DMS153 treated with DMSO at 0.1 percent for 48 hours (cell line): Measurements from ENCODE around the gene ENGASE.
"Not testable (repeated sequence)": the region's sequence is repeated elsewhere in the genome, so short reads cannot be mapped to it uniquely, and the experiment has no call there.

Experiments used
- DNase-seq: peaks from one replicate; lab custom pipeline; 2025; ENCODE audit not compliant: unreplicated experiment; lab: John Stamatoyannopoulos, UW

Gene ENGASE

GRCh38 chr17:79051306-79051705, 23.3 kb upstream of the ENGASE start:
- no peak for DNase-seq

- DNase-seq: no peak
Measured at GRCh38 chr17:79052131-79052530, 22.5 kb upstream of the ENGASE start.

DNA sequence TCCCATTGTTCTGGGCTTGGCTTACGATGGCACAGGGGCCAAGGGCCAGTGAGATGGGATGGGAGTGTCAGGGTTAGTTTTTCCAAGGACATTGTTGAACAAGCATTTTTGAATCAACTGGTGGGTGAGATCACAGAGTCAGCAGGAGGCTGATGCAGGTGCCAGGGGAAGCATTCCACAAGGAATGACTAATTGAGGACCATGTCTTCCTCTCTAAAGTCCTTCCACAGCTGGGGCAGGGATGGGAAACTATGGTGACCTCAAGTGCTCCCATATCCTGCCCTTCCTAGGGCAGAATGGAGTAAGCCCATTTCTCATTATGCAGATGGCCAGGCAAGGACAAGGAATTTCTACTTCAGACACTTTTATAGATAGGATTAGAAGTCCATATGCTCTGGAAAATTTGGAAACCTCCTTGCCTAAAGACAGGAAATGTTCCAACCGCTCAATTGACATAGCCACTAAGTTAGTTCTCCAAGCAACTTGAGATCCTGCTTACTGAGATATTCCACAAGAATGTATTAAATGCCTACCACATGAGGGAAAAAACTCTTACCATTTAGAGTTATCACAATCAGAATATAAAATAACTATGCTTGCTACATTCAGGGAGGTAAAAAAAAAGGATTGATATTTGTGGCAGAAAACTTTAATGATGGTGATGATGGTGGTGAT, 21.2 kb upstream of the ENGASE start:
- DNase-seq: no peak

DNA sequence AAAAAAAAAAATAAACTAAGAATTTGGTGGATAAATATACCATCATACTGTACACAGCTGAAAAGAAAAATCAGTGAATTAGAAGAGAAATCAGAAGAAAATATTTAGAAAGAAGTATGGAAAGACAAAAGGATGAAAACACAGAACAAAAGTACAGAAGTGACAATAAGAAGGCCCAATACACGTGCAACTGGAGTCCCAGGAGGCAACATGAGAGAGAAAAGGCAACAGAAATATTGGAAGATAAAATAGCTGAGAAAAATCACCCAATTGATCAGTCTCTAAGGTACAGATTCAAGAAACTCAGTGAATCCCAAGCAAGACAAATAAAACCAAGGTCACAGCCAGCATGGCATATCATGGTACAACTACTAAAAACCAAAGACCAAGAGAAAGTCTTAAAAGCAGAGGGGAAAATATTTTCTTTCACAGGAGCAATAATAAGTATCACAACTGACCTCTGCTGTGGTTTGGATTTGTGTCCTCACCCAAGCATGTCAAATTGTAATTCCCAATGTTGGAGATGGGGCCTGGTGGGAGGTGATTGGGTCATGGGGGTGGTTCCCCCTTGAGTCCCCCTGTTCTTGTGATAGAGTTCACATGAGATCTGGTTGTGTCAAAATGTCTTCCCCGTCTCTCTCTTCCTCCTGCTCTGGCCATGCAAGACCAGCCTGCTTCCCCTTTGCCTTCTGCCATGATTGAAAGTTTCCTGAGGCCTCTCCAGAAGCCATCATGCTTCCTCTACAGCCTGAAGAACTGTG, 20.2 kb upstream of the ENGASE start:
- no peak for DNase-seq

GRCh38 chr17:79055197-79055596, 19.4 kb upstream of the ENGASE start:
- DNase-seq: no peak

DNA sequence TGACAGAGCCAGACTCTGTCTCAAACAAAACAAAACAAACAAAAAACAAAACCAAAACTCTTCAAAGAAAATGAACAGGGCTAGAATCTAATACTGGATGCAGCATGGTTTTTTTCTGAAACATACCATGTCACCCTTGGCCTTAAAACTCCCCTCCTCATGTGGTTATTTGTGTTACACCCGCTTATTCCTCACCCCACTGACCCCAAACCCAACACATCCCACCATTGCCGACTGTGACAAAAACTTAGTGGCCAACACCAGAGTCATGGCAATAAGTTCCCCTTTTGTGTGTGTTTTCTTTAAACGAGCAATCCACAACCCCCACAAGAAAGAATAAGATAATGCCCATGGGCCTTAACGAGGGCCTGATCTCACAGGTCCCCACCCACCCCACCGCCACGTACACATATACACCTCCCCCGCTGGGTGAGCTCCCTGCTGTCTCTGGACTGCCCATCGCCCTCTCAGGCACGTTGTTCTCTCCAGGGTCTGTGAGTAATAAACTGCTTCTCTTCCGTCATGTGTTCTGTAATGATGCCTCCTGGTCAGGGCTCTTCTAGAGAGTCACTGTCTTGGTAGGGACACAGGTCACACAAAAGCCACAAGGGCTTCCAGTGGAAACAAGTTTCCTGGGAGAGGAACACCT, 16.8 kb upstream of the ENGASE start:
- no peak for DNase-seq

DNA sequence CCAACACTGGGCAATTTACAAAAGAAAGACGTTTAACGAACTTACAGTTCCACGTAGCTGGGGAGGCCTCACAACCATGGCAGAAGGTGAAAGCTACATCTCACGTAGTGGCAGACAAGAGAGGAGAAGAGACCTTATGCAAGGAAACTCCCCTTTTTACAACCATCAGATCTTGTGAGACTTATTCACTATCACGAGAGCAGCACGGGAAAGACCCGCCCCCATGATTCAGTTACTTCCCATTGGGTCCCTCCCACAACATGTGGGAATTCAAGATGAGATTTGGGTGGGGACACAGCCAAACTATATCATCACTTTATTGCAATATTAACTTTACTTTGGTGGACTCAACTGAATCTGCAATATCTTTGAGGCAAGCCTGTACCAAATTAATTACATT, 11.9 kb upstream of the ENGASE start:
- DNase-seq: no peak

DNA sequence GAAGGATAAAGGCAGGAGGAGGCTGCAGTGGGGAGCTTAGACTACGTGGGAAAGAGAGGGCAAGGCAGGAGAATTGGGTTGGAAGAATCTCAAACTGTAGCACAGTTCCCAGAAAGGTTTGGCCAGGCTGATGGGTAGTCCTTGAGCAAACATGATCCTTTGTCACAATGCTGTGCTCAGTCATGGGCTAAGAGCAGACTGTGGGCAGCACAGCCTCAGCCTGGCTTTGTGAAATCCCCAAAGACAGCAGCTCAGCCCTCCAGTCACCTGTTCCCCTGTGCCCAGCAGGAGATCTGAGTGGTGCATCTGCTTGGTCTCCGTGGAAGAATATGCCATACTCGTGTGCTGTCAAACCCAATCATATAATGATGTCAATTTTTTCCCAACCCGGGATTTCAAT, 10.6 kb upstream of the ENGASE start:
- no peak for DNase-seq

GRCh38 chr17:79065105-79065670, 9.4 kb upstream of the ENGASE start:
- no peak for DNase-seq

DNA sequence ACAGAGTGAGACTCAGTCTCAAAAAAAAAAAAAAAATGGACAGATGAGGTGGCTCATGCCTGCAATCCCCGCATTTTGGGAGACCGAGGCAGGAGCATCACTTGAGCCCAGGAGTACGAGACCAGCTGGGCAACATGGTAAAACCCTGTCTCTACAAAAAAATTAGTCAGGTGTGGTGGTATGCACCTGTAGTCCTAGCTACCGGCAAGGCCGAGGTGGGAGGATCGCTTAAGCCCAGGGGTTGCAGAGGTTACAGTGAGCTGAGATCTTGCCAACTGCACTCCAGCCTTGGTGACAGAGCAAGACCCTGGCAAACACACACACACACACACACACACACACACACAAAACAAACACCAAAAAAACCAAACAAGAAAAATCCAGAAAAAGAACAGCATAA, 7.7 kb upstream of the ENGASE start:
- DNase-seq: no peak

GRCh38 chr17:79070266-79070880, 4.3 kb upstream of the ENGASE start:
- no peak for DNase-seq

DNA sequence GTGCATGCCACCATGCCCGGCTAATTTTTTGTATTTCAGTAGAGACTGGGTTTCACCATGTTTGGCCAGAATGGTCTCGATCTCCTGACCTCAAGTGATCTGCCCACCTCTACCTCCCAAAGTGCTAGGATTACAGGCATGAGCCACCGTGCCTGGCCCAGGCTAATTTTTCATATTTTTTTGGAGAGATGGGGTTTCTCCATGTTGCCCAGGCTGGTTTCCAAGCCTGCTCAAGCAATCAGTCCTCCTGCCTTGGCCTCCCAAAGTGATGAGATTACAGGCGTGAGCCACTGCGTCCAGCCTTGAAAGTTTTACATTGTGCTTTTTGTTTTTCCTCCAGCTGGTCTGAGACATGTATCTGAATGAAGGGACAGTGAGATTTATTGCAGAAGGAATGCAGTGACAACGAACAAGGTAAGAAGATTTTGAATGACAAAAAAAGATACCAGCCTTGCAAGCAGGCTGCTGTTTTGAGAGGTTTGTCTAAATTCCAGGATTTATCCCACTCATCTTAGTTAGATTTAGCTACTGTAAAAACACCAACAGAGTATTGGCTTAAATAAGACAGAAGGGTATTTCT, 3.4 kb upstream of the ENGASE start:
- no peak for DNase-seq

DNA sequence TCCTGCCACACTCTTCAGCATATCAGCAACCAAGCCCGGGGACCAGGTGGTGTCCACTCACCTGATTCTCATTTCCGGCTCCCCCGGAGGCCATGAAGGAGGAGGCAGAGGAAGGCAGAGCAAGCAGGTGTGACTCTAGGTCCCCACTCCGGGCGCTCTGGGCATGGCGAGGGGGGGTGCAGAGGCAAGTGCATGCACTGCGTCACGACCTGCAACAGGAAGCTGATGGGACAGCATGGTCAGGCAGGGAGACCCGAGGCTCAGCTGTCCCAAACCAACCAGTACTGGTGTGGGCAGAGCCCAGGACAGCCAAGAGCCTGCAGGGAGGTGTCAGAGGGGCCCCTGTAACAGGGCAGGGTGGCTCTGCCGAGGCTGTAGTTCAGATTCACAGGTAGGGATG, 2.1 kb upstream of the ENGASE start:
- DNase-seq: no peak

DNA sequence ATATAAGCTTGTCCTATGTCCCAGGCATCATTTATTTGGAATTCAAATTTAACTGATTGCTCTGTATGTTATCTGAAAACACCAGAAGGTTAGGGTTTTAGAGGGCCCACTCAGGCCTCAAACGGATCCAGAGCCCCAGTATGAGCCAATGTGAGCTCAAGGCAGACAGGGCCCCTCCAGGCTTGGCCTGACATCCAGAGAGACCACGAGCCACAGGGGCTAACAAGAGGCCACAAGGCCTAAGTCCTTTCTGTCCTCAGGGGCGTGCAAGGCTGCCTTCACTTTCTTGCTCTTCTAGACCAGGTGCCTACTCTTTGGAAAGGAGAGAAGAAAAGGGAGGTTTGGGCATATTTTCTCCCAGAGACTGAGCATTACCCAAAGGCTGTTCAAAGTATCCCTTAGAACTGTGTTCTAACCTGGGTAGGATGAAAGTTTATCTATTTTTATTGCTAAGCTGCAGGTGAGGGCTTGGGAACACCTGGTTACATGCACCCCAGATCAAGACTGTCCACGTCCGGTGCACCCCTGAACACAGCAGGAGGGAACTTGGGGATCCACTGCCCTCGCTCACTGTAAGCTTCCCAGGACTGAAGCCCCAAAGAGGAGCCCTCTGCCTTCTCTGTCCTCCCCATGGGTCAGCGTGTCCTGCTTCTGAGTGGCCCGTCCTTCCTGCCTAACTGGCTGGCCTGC, 1.5 kb upstream of the ENGASE start:
- DNase-seq: no peak

- DNase-seq: no peak
Measured at GRCh38 chr17:79073706-79074088, 927 bp upstream of the ENGASE start.

DNA sequence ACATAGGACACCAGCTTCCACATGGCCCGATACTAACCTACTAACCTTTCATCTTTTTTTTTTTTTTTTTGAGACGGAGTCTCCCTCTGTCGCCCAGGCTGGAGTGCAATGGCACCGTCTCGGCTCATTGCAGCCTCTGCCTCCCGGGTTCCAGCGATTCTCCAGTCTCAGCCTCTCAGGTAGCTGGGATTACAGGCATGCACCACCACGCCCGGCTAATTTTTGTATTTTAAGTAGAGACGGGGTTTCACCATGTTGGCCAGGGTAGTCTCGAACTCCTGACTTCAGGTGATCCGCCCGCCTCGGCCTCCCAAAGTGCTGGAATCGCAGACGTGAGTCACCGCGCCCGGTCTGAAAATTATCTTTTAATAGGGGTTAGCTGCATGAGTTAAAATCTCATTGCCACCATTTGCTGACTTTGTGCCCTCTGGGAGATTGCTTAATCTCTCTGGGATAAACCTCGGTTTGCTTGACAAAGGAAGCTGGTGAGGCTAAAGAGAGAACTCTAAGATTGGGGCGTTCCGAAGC, 439 bp upstream of the ENGASE start:
- DNase-seq: not testable (repeated sequence)

DNA sequence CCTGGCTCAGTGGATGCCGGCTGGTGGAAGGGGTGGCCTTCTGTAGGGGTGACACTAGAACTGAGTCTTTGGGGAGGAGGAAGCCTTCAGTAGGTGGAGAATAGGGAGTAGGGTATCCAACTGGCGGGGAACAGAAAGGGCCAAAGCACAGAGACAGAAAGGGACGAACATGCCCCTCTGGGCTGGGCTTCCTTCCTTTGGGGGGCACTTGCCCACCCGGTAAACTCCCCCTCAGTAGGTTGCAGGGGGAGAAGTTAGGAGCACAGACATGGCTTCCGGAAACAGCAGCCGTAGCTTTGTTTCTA, 774 bp downstream of the ENGASE start:
- DNase-seq: no peak

GRCh38 chr17:79075861-79076406, 1.3 kb downstream of the ENGASE start:
- no peak for DNase-seq

DNA sequence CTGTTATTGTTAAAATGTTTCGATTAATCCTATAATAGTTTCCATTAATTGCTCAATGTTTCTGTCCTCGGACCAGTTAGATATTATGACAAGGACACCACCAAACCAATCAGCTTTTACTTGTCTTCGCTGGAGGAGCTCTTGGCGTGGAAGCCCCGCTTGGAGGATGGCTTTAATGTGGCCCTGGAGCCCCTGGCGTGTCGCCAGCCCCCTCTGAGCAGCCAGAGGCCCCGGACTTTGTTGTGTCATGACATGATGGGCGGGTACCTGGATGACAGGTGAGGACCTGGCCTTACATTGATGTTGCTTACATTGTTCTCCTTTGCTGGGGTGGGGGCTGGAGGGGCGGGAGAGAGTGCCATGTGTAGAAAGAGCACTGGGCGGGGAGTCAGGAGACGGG, 3.0 kb downstream of the ENGASE start:
- no peak for DNase-seq

DNA sequence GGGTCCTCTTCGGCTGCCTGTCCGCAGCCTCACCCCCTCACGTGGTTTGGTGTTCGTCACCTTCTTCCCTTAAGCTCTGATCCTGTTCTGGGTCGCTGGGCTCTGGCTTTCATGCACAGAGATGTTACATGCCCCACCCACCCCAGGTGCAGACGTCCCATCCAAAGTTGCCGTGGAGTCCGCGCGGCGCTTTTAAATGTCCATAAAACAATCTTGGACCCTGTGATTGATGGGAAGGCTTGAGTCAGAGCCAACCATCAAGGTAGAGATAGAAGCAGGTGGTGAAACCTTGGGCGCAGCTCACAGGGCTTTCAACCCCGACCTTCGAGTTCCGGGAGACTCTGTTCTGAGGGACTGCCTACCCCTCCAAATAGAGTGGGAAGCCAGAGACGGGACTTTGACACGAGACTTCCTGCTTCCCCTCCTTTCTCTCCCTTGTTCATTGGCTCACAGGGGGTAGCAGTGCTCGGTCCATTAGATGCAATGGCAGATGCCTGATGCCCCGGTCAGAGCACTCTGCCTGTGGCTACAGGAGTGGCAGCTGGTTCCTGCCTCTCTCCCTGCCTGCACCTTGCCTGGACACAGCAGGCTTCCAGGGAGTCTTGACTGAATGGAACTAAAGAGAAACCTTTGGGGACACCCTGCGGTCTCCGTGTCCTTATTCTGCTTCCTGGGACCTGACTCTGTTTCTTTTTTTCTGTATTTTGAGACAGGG, 4.0 kb downstream of the ENGASE start:
- DNase-seq: no peak
